Upper lobe of left lung (tissue), 6 donors: ENCODE data around the gene RNF224. TPM values are rescaled to one million over a fixed set of nuclear protein-coding genes. Genes with fewer than 3 reads are reported as not detected.
A peak's percentile ranks its signal among the peaks of the same experiment; 100 is the strongest.

Experiments used
- ATAC-seq, 2 donors: fragments of 200-7000 bp; cut with Tn5 transposase; one replicate each; pipeline ENCODE4 v1.9.1; 2022; ENCODE audit warnings: mild to moderate bottlenecking in 2 of 2, moderate library complexity in 2 of 2; ENCODE audit not compliant: low FRiP score in 2 of 2
- DNase-seq, 2 donors: peaks; one replicate each; pipeline ENCODE4 v3.0.0-alpha.2; 2019 to 2020
- H3K27ac ChIP-seq, 4 donors: fragments of 200-600 bp; sonication (generic); one replicate each; pipeline ENCODE4 v1.5.1; 2016 to 2019
- H3K27me3 ChIP-seq, 4 donors: fragments of 200-600 bp; sonication (generic); one replicate each; pipeline ENCODE4 v1.5.1; 2017 to 2019
- H3K36me3 ChIP-seq, 4 donors: fragments of 200-600 bp; sonication (generic); one replicate each; pipeline ENCODE4 v1.5.1; 2016 to 2019
- H3K4me1 ChIP-seq, 4 donors: fragments of 200-600 bp; sonication (generic); one replicate each; pipeline ENCODE4 v1.5.1; 2018 to 2019
- H3K4me3 ChIP-seq, 4 donors: fragments of 200-600 bp; sonication (generic); one replicate each; pipeline ENCODE4 v1.5.1; 2017 to 2019; ENCODE audit warnings: mild to moderate bottlenecking in 2 of 4, moderate library complexity in 1 of 4
- H3K9me3 ChIP-seq, 4 donors: fragments of 200-600 bp; sonication (generic); one replicate each; pipeline ENCODE4 v1.5.1; 2018 to 2019
- CTCF ChIP-seq, 6 experiments: fragments of 450-650 bp in 4 of 6; fragments of 200-600 bp in 2 of 6; sonication (generic) in 2 of 6; IDR thresholded peaks; one replicate each; pipeline ENCODE4 v1.5.1; 2016 to 2019; ENCODE audit warnings: antibody characterized with exemption in 6 of 6
- EP300 ChIP-seq, 4 donors: sonication (generic); formaldehyde crosslinking; IDR thresholded peaks; one replicate each; pipeline ENCODE4 v1.5.1; 2017; ENCODE audit warnings: antibody characterized with exemption in 4 of 4, control low read depth in 2 of 4
- POLR2A ChIP-seq, 4 donors: fragments of 450-650 bp; IDR thresholded peaks; one replicate each; pipeline ENCODE4 v1.5.1; 2016 to 2017; ENCODE audit warnings: antibody characterized with exemption in 4 of 4, mild to moderate bottlenecking in 2 of 4
- POLR2AphosphoS5 ChIP-seq, 2 donors: sonication (generic); formaldehyde crosslinking; IDR thresholded peaks; one replicate each; pipeline ENCODE4 v1.5.1; 2017; ENCODE audit warnings: antibody characterized with exemption in 2 of 2
- WGBS, 2 donors: methylation state at CpG; one replicate each; pipeline ENCODE4 v1.1.5; 2017 to 2018; 5-methylcytosine and 5-hydroxymethylcytosine counted together
- total RNA-seq, 6 donors: library from RNA; depleted of rRNA in 4 of 6; stranded (reverse); fragments of >200 nt in 4 of 6; gene quantifications; one replicate each; pipeline versions ENCODE4 v1.1.0 to v1.2.1, GENCODE V29; 2016 to 2021
- donor health status: DM: no; HTN: no; CAD: no; lungs with moderate emphysema.
- donor health status: DM: no; HTN: yes; CAD: no; lungs with severe emphysema.

RNF224 gene
- total RNA-seq, 6 donors from 2014 or later: 0.46 to 0.59 (median 0.57) TPM; not detected in 3

GRCh38 chr9:137221506-137222111 lies 5.7 kb upstream of the RNF224 start:
- no peak for TF ChIP-seq POLR2A (IDR thresholded peaks at IDR 0.05)
- TF ChIP-seq POLR2AphosphoS5 (IDR thresholded peaks at IDR 0.05): no peak
- no peak for TF ChIP-seq CTCF (IDR thresholded peaks at IDR 0.05)
- TF ChIP-seq EP300 (IDR thresholded peaks at IDR 0.05): no peak
- Histone ChIP-seq H3K4me1 (peaks cover 40 to 66% (median 51%) of the 10 kb centered on the region in 4 donors), H3K36me3 (no peaks in the 10 kb centered on the region), H3K9me3 (no peaks in the 10 kb centered on the region), H3K4me3 (peak overlapping the region; percentile 22 to 66 (median 56)), H3K27me3 (peaks cover 0 to 4% (median 0%) of the 10 kb centered on the region in 4 donors), H3K27ac (peak overlapping the region in 2 of 4 donors; percentile 12 to 31)
- ATAC-seq: no peak
- WGBS, 2 donors: 17% methylated on average over 14 of the region's 61 CpGs; no CpG with 5 or more reads in 1 of the 2 donors
- DNase-seq: peak in 1 of 2 donors; percentile 90

GRCh38 chr9:137222190-137223077 lies 4.9 kb upstream of the RNF224 start, which contains the start of gene RNF208:
Gene RNF208, minus strand, starts transcription at chr9:137222240. Its CDS starts 1,028 bp downstream, at chr9:137221212.
- H3K36me3 ChIP-seq: no peaks in the 10 kb centered on the region
- 7 to 12% methylated on average over 10 to 50 of the region's 88 CpGs for WGBS, 2 donors
- H3K27me3 ChIP-seq: peaks cover 0 to 4% (median 0%) of the 10 kb centered on the region in 4 donors
- peaks cover 33 to 66% (median 51%) of the 10 kb centered on the region in 4 donors for H3K4me1 ChIP-seq
- H3K27ac ChIP-seq: peak within 1 kb of the TSS; percentile 85 to 91 (median 89)
- DNase-seq (peak in 1 of 2 donors; percentile 88), ATAC-seq (peak in 1 of 2 donors; percentile 2)
- no peak for TF ChIP-seq POLR2AphosphoS5 (IDR thresholded peaks at IDR 0.05)
- peak in 1 of 6 experiments; percentile 7 for TF ChIP-seq CTCF (IDR thresholded peaks at IDR 0.05)
- no peak for TF ChIP-seq POLR2A (IDR thresholded peaks at IDR 0.05)
- no peak for TF ChIP-seq EP300 (IDR thresholded peaks at IDR 0.05)
- no peaks in the 10 kb centered on the region for H3K9me3 ChIP-seq
- H3K4me3 ChIP-seq: peak within 1 kb of the TSS; percentile 56 to 80 (median 68)

- 0 to 1% methylated on average over 14 to 62 of the region's 63 CpGs for WGBS, 2 donors
- ATAC-seq: peak; percentile 94 to 96
- no peak for TF ChIP-seq CTCF (IDR thresholded peaks at IDR 0.05)
- TF ChIP-seq POLR2A (IDR thresholded peaks at IDR 0.05): peak in 2 of 4 donors; percentile 27 to 75
- peak; percentile 42 to 71 for TF ChIP-seq POLR2AphosphoS5 (IDR thresholded peaks at IDR 0.05)
- TF ChIP-seq EP300 (IDR thresholded peaks at IDR 0.05): peak in 1 of 4 donors; percentile 13
- H3K36me3 ChIP-seq: no peaks in the 10 kb centered on the region
- peaks cover 0 to 4% (median 0%) of the 10 kb centered on the region in 4 donors for H3K27me3 ChIP-seq
- no peaks in the 10 kb centered on the region for H3K9me3 ChIP-seq
- peaks cover 25 to 66% (median 50%) of the 10 kb centered on the region in 4 donors for H3K4me1 ChIP-seq
- peak overlapping the region; percentile 85 to 91 (median 89) for H3K27ac ChIP-seq
- DNase-seq: peak; percentile 96 to 99
- peak overlapping the region; percentile 56 to 80 (median 68) for H3K4me3 ChIP-seq
Observed at GRCh38 chr9:137223078-137223970, 4.0 kb upstream of the RNF224 start.
